Fibroblast of lung (primary cell): ENCODE measurements around the gene GSTA5. TPM values are rescaled to one million over a fixed set of nuclear protein-coding genes. Genes with fewer than 3 reads are reported as not detected.
"Not testable (repeated sequence)": the region's sequence is repeated elsewhere in the genome, so short reads cannot be mapped to it uniquely, and the experiment has no call there.

Experiments
- DNase-seq, 2 donors: peaks; one replicate each; pipeline versions ENCODE4 v3.0.0 to v3.0.0-alpha.2; 2010; ENCODE audit warnings: low read depth in 2 of 2
- H2AFZ ChIP-seq: 2 replicates; pipeline ENCODE4 v1.5.1; 2012; ENCODE audit warnings: low read length, control low read depth, inconsistent platforms
- H3K27ac ChIP-seq: 2 replicates; pipeline ENCODE4 v1.5.1; 2011; ENCODE audit warnings: low read length, control low read depth; ENCODE audit not compliant: insufficient read depth
- H3K27me3 ChIP-seq: 2 replicates; pipeline ENCODE4 v1.5.1; 2011; ENCODE audit warnings: mild to moderate bottlenecking, low read length; ENCODE audit not compliant: control insufficient read depth, insufficient read depth
- H3K36me3 ChIP-seq: 2 replicates; pipeline ENCODE4 v1.5.1; 2011; ENCODE audit warnings: low read length; ENCODE audit not compliant: control insufficient read depth, insufficient read depth
- H3K4me1 ChIP-seq: 2 replicates; pipeline ENCODE4 v1.5.1; 2011; ENCODE audit warnings: low read length; ENCODE audit not compliant: control insufficient read depth, insufficient read depth; ENCODE audit errors: extremely low read depth
- H3K4me2 ChIP-seq: 2 replicates; pipeline ENCODE4 v1.5.1; 2011; ENCODE audit warnings: low read length, control low read depth; ENCODE audit not compliant: insufficient read depth; ENCODE audit errors: extremely low read depth
- H3K4me3 ChIP-seq, 4 experiments: fragments of 200-600 bp in 1 of 4; sonication (generic) in 1 of 4; replicated peaks in 1 of 4; 2 replicates each; pipeline ENCODE4 v1.5.1; 2011 to 2016; ENCODE audit warnings: low read length in 4 of 4, low read depth in 3 of 4, mild to moderate bottlenecking in 3 of 4, control low read depth in 2 of 4, inconsistent platforms in 1 of 4, mixed read lengths in 1 of 4; ENCODE audit not compliant: insufficient read depth in 1 of 4; ENCODE audit errors: control extremely low read depth in 1 of 4
- H3K79me2 ChIP-seq: 2 replicates; pipeline ENCODE4 v1.5.1; 2012; ENCODE audit warnings: mild to moderate bottlenecking, low read length, inconsistent platforms; ENCODE audit not compliant: control insufficient read depth, insufficient read depth
- H3K9ac ChIP-seq: 2 replicates; pipeline ENCODE4 v1.5.1; 2011; ENCODE audit warnings: mild to moderate bottlenecking, low read length, control low read depth; ENCODE audit not compliant: insufficient read depth
- H3K9me3 ChIP-seq: 2 replicates; pipeline ENCODE4 v1.5.1; 2012; ENCODE audit warnings: low read depth, low read length; ENCODE audit not compliant: control insufficient read depth, insufficient read depth
- H4K20me1 ChIP-seq: 2 replicates; pipeline ENCODE4 v1.5.1; 2011; ENCODE audit warnings: low read length; ENCODE audit not compliant: control insufficient read depth, insufficient read depth; ENCODE audit errors: extremely low read depth
- CTCF ChIP-seq, 2 donors: IDR thresholded peaks in 1 of 2; conservative IDR thresholded peaks in 1 of 2; 1 replicate in 1 of 2; 2 replicates in 1 of 2; pipeline ENCODE4 v1.5.1; 2011 to 2012; ENCODE audit warnings: low read length in 2 of 2, control low read depth in 1 of 2, inconsistent platforms in 1 of 2, low read depth in 1 of 2, mild to moderate bottlenecking in 1 of 2
- EZH2 ChIP-seq: IDR thresholded peaks from 2 replicates; pipeline ENCODE4 v1.5.1; 2012; ENCODE audit warnings: low read length, control low read depth, mild to moderate bottlenecking; ENCODE audit errors: missing control alignments
- polyA plus RNA-seq, 2 donors: library from polyadenylated mRNA; depleted of rRNA in 1 of 2; stranded (reverse) in 1 of 2; unstranded in 1 of 2; fragments of >200 nt; gene quantifications; 2 replicates each; pipeline ENCODE4 v1.2.1, GENCODE V29; 2011 to 2012; ENCODE audit warnings: missing spikeins in 1 of 2
- total RNA-seq: library from RNA; depleted of rRNA; stranded (reverse); fragments of >200 nt; gene quantifications from 2 replicates; pipeline ENCODE4 v1.2.1, GENCODE V29; 2014

GSTA5 gene
- total and polyA plus RNA-seq, 2 donors (not counting 1 experiment from before 2014, with no cell fraction given), result not detected

DNA sequence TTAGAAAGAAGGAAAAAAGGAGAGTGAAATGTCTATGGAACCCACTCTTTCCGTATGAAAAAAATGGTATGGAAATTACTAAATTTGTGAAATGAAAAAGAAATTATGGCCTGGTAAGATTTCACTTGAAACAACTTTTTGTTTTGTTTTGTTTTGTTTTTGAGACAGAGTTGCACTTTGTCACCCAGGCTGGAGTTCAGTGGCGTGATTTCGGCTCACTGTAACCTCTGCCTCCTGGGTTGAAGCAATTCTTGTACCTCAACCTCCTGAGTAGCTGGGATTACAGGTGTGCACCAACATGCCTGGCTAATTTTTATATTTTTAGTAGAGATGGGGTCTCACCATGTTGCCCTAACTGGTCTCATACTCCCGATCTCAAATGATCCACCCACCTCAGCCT lies 17.8 kb upstream of the GSTA5 start:
- Histone ChIP-seq H3K9me3 (no peaks in the 10 kb centered on the region), H3K36me3 (no peaks in the 10 kb centered on the region), H2AFZ (no peak overlapping the region), H3K9ac (no peak overlapping the region), H3K4me3 (no peak overlapping the region), H3K27me3 (peaks cover 4% of the 10 kb centered on the region), H3K27ac (no peak overlapping the region), H3K4me1 (no peaks in the 10 kb centered on the region), H4K20me1 (no peaks in the 10 kb centered on the region), H3K79me2 (no peaks in the 10 kb centered on the region), H3K4me2 (no peak overlapping the region)
- TF ChIP-seq CTCF (conservative IDR thresholded peaks at IDR 0.05 in 1 of 2, IDR thresholded peaks at IDR 0.05 in 1 of 2; ENCODE audit: low read depth in 1 of 2, low read length in 2 of 2) (no peak), EZH2 (no peak)
- DNase-seq, result no peak

DNA sequence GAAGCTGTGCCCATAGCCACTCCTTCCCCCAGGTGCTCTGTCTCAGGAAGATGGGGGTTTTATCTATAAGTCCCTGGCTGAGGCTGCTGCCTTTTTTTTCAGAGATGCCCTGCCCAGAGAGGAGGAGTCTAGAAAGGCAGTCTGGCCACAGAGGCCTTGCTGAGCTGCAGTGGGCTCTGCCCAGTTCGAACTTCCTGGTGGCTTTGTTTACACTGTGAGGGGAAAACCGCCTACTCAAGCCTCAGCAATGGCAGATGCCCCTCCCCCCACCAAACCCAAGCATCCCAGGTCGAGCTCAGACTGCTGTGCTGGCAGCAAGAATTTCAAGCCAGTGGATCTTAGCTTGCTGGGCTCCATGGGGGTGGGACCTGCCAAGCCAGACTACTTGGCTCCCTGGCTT lies 15.5 kb upstream of the GSTA5 start:
- H3K9ac ChIP-seq, H3K27me3 ChIP-seq, H3K36me3 ChIP-seq, H3K79me2 ChIP-seq, H2AFZ ChIP-seq, H3K4me2 ChIP-seq, H3K4me3 ChIP-seq, H3K27ac ChIP-seq, H4K20me1 ChIP-seq, DNase-seq, H3K9me3 ChIP-seq, H3K4me1 ChIP-seq: not testable (repeated sequence)

DNA sequence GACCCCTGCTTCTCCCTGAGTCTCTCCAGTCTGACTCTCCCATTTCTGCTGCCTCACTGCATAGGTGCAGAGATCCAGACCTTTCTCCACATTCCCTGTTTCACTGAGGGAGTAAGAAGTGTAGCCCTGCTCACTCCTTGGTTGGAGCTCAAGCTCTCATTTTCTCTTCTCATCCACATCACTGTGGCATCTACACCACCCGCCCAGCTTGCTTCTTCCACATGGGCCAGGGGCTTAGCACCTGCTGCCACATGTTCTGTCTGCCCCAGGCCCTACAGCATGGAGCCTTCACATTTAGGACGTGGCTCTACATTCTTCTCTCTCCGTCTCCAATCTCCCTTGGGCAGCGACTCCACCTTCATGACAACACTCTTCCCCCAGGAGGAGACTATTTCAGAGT lies 8.5 kb upstream of the GSTA5 start:
- H2AFZ ChIP-seq, result no peak overlapping the region
- H3K79me2 ChIP-seq, result no peaks in the 10 kb centered on the region
- H3K4me3 ChIP-seq, result no peak overlapping the region
- no peak overlapping the region for H3K27ac ChIP-seq
- H3K9ac ChIP-seq, result no peak overlapping the region
- DNase-seq, result no peak
- H3K4me1 ChIP-seq, result no peaks in the 10 kb centered on the region
- TF ChIP-seq EZH2 (no peak), CTCF (conservative IDR thresholded peaks at IDR 0.05 in 1 of 2, IDR thresholded peaks at IDR 0.05 in 1 of 2; ENCODE audit: low read depth in 1 of 2, low read length in 2 of 2) (no peak)
- no peaks in the 10 kb centered on the region for H4K20me1 ChIP-seq
- H3K27me3 ChIP-seq, result peaks cover 3% of the 10 kb centered on the region
- no peaks in the 10 kb centered on the region for H3K36me3 ChIP-seq
- no peaks in the 10 kb centered on the region for H3K9me3 ChIP-seq
- H3K4me2 ChIP-seq, result no peak overlapping the region
